Endodermal cell (in vitro differentiated cells): ENCODE data around the gene VPS39. TPM values are rescaled to one million over a fixed set of nuclear protein-coding genes. Genes with fewer than 3 reads are reported as not detected.

Experiments
- DNase-seq: peaks from one replicate; pipeline ENCODE4 v3.0.0-alpha.2; 2017
- H3K27ac ChIP-seq: 2 replicates; pipeline ENCODE4 v1.5.1; 2013; ENCODE audit warnings: mild to moderate bottlenecking, low read depth, low read length, moderate library complexity
- H3K27me3 ChIP-seq: 2 replicates; pipeline ENCODE4 v1.6.1; 2013; ENCODE audit warnings: mild to moderate bottlenecking, low read length, moderate library complexity; ENCODE audit not compliant: insufficient read depth, control insufficient read depth, poor library complexity, severe bottlenecking
- H3K36me3 ChIP-seq: 2 replicates; pipeline ENCODE4 v1.7.0; 2013; ENCODE audit warnings: mild to moderate bottlenecking, low read length, moderate library complexity; ENCODE audit not compliant: control insufficient read depth, insufficient read depth
- H3K4me1 ChIP-seq: one replicate; pipeline ENCODE4 v1.7.0; 2013; ENCODE audit warnings: low read length; ENCODE audit not compliant: control insufficient read depth, insufficient read depth
- H3K4me3 ChIP-seq: 2 replicates; pipeline ENCODE4 v1.5.1; 2013; ENCODE audit warnings: mild to moderate bottlenecking, low read length, moderate library complexity
- H3K9ac ChIP-seq: 2 replicates; pipeline ENCODE4 v1.6.1; 2013; ENCODE audit warnings: mild to moderate bottlenecking, low read length, moderate library complexity; ENCODE audit not compliant: poor library complexity, severe bottlenecking; ENCODE audit errors: extremely low read depth
- H3K9me3 ChIP-seq: 2 replicates; pipeline ENCODE4 v1.6.1; 2013; ENCODE audit warnings: mild to moderate bottlenecking, low read length, moderate library complexity; ENCODE audit not compliant: control insufficient read depth
- H3K27ac Mint-ChIP-seq: 2 replicates; pipeline ENCODE4 v1.8.0; 2020; ENCODE audit warnings: mixed read lengths
- H3K27me3 Mint-ChIP-seq: 2 replicates; pipeline ENCODE4 v1.8.0; 2021; ENCODE audit warnings: mild to moderate bottlenecking, mixed read lengths; ENCODE audit not compliant: insufficient read depth
- H3K36me3 Mint-ChIP-seq: 2 replicates; pipeline ENCODE4 v1.8.0; 2020; ENCODE audit warnings: low read depth, mixed read lengths
- H3K4me1 Mint-ChIP-seq: 2 replicates; pipeline ENCODE4 v1.8.0; 2020; ENCODE audit warnings: mixed read lengths
- H3K4me3 Mint-ChIP-seq: 2 replicates; pipeline ENCODE4 v1.8.0; 2020; ENCODE audit warnings: mild to moderate bottlenecking, moderate library complexity, mixed read lengths
- H3K9me3 Mint-ChIP-seq: 2 replicates; pipeline ENCODE4 v1.8.0; 2020; ENCODE audit warnings: mild to moderate bottlenecking, mixed read lengths
- WGBS, 2 experiments: methylation state at CpG; one replicate each; pipeline versions ENCODE4 v1.1.5 to v1.1.7; 2013; ENCODE audit warnings: missing lambda C conversion rate in 2 of 2, mixed read lengths in 1 of 2; ENCODE audit not compliant: insufficient coverage in 1 of 2, insufficient read length in 1 of 2; 5-methylcytosine and 5-hydroxymethylcytosine counted together
- total RNA-seq, 2 donors: library from RNA; stranded (reverse); fragmentation: NEBNext Ultra II Directional in 1 of 2; extraction: Animal tissue kit (Norgen Biotek cat#: 25700) in 1 of 2; gene quantifications; 2 replicates in 1 of 2; 3 replicates in 1 of 2; pipeline ENCODE4 v1.2.1, GENCODE V29; 2021
- TF ChIP-seq, protein P1 (sequence below): fragments of 200-600 bp; sonication (generic); conservative IDR thresholded peaks from 2 replicates; pipeline ENCODE4 v1.5.0; 2021; ENCODE audit warnings: antibody characterized with exemption, mild to moderate bottlenecking

Gene VPS39
- total RNA-seq, 2 donors from 2014 or later = 60.4 to 69.8 TPM

DNA sequence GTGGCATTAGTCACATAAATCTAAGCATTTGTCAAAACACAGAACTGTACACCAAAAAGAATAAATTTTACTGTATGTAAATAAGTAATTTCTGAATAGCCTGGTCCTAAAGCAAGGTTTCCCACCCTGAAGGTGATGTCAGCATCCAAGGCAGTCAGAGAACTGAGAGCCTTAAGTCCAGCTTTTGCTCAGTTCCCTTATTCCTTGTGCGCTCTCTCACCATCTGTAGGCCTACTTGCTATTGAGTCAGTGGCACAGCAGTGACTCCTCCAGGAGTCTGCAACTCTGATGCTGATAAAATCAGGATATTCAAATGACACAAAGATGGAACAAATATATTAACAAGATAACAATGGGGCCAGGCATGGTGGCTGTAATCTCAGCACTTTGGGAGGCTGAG lies 22.3 kb downstream of the VPS39 start:
- WGBS, 2 experiments = 96% methylated on average over 1 of the region's 1 CpG; no CpG with 5 or more reads in 1 of the 2 experiments
- H3K4me3 ChIP-seq = no peak overlapping the region
- peaks cover 82% of the 10 kb centered on the region for H3K36me3 ChIP-seq
- DNase-seq = no peak
- Mint-ChIP-seq H3K27ac (no peak overlapping the region), H3K36me3 (peaks cover 75% of the 10 kb centered on the region), H3K4me3 (no peak overlapping the region), H3K27me3 (no peaks in the 10 kb centered on the region), H3K4me1 (no peaks in the 10 kb centered on the region), H3K9me3 (no peaks in the 10 kb centered on the region)
- no peaks in the 10 kb centered on the region for H3K4me1 ChIP-seq
- no peak overlapping the region for H3K27ac ChIP-seq
- H3K9me3 ChIP-seq = no peaks in the 10 kb centered on the region
- no peaks in the 10 kb centered on the region for H3K27me3 ChIP-seq
- no peak overlapping the region for H3K9ac ChIP-seq
- TF ChIP-seq, protein P1, sequence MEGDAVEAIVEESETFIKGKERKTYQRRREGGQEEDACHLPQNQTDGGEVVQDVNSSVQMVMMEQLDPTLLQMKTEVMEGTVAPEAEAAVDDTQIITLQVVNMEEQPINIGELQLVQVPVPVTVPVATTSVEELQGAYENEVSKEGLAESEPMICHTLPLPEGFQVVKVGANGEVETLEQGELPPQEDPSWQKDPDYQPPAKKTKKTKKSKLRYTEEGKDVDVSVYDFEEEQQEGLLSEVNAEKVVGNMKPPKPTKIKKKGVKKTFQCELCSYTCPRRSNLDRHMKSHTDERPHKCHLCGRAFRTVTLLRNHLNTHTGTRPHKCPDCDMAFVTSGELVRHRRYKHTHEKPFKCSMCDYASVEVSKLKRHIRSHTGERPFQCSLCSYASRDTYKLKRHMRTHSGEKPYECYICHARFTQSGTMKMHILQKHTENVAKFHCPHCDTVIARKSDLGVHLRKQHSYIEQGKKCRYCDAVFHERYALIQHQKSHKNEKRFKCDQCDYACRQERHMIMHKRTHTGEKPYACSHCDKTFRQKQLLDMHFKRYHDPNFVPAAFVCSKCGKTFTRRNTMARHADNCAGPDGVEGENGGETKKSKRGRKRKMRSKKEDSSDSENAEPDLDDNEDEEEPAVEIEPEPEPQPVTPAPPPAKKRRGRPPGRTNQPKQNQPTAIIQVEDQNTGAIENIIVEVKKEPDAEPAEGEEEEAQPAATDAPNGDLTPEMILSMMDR = no peak

DNA sequence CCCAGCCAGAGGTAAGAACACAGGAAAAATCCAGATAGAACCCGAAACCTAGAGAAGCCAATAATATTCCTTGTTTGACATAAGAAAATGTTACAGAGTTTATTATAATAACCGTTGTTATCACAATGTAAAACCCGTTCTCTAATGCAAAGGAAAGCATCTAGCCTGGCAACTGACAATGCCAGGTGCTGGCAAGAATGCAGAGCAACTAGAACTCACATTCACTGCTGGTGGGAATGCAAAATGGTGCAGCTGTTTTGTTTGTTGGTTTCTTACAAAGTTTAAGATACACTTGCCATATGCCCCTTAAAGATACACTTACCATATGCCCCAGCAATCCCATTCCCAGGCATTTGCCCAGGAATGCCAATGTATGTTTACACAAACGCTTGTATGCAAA lies 23.4 kb downstream of the VPS39 start:
- Mint-ChIP-seq H3K36me3 (peaks cover 77% of the 10 kb centered on the region), H3K27ac (no peak overlapping the region), H3K9me3 (no peaks in the 10 kb centered on the region), H3K27me3 (no peaks in the 10 kb centered on the region), H3K4me1 (no peaks in the 10 kb centered on the region), H3K4me3 (no peak overlapping the region)
- TF ChIP-seq, protein P1 = no peak
- no peak for DNase-seq
- H3K4me1 ChIP-seq = no peaks in the 10 kb centered on the region
- no peak overlapping the region for H3K9ac ChIP-seq
- H3K9me3 ChIP-seq = no peaks in the 10 kb centered on the region
- H3K27ac ChIP-seq = no peak overlapping the region
- H3K27me3 ChIP-seq = no peaks in the 10 kb centered on the region
- 94 to 96% methylated on average over 2 to 4 of the region's 4 CpGs for WGBS, 2 experiments
- H3K4me3 ChIP-seq = no peak overlapping the region
- peaks cover 83% of the 10 kb centered on the region for H3K36me3 ChIP-seq

GRCh38 chr15:42184296-42184695 lies 23.8 kb downstream of the VPS39 start:
- DNase-seq = no peak
- Histone ChIP-seq H3K4me3 (no peak overlapping the region), H3K4me1 (no peaks in the 10 kb centered on the region), H3K9me3 (no peaks in the 10 kb centered on the region), H3K27ac (no peak overlapping the region), H3K36me3 (peaks cover 82% of the 10 kb centered on the region), H3K27me3 (no peaks in the 10 kb centered on the region), H3K9ac (no peak overlapping the region)
- Mint-ChIP-seq H3K4me1 (no peaks in the 10 kb centered on the region), H3K9me3 (no peaks in the 10 kb centered on the region), H3K27me3 (no peaks in the 10 kb centered on the region), H3K36me3 (peaks cover 79% of the 10 kb centered on the region), H3K4me3 (no peak overlapping the region), H3K27ac (no peak overlapping the region)
- TF ChIP-seq, protein P1 = no peak
- WGBS, 2 experiments = 96 to 98% methylated on average over 5 of the region's 5 CpGs
